HG02938 (cell line): ENCODE measurements around the gene CAPN15.

Experiments used
- ATAC-seq: cut with Tn5 transposase; IDR thresholded peaks from one replicate; pipeline ENCODE4 v1.9.1; 2021; ENCODE audit warnings: mild to moderate bottlenecking, moderate library complexity; ENCODE audit not compliant: unreplicated experiment

CAPN15 gene

GRCh38 chr16:540645-541340 lies 13.3 kb downstream of the CAPN15 start:
- ATAC-seq: no peak

DNA sequence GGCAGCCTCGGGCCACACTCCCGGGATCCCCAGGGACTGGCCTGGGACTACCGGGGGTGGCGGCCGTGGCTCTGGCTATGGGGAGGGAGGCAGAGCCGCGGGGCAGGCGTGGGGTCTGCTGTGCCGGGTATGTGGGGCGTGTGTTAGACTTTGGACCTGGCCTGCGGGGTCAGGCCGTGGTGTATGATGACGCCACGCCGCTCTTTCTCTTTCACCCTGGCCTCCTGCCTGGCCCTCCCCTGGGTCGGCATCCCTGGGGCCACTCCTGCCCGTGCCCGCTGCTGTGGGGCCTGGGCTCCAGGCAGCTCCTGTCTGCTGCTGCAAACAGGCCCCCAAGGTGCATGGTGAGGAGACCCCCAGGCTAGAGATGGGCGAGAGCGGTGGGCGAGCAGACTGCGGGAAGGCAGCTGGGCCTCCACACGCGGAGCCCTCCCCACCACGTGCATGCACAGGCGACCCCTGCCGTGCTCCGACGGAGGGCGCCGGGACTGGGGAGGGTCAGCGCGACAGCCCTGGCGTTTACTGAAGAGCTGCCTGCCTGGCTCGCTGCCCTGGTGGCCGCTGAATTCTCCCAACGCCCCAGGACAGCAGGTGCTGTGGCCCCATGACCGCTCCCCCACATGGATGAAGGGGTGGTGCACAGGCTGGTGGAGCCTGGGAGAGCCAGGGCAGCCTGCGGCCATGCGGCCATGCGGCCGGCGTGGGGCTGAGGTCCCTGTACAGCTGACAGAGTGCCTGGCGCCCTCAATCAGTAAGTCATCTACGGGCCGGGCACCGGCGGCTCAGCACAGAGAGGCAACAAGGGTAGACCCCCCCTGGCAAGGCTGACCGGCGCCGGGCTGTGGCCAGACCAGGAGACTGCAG lies 16.0 kb downstream of the CAPN15 start:
- no peak for ATAC-seq

DNA sequence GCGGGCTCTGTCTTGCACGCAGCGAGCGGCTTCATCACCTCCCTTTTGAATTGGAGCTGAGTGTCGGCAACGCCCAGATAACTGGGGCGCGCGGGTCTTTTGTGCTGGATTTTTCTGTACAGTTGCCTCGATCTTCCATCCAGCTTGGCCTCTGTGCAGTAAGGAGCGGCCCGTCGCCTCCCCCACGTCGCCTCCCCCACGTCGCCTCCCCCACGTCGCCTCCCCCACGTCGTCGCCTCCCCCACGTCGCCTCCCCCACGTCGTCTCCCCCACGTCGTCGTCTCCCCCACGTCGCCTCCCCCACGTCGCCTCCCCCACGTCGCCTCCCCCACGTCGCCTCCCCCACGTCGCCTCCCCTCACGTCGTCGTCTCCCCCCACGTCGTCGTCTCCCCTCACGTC lies 17.0 kb downstream of the CAPN15 start:
- no peak for ATAC-seq

DNA sequence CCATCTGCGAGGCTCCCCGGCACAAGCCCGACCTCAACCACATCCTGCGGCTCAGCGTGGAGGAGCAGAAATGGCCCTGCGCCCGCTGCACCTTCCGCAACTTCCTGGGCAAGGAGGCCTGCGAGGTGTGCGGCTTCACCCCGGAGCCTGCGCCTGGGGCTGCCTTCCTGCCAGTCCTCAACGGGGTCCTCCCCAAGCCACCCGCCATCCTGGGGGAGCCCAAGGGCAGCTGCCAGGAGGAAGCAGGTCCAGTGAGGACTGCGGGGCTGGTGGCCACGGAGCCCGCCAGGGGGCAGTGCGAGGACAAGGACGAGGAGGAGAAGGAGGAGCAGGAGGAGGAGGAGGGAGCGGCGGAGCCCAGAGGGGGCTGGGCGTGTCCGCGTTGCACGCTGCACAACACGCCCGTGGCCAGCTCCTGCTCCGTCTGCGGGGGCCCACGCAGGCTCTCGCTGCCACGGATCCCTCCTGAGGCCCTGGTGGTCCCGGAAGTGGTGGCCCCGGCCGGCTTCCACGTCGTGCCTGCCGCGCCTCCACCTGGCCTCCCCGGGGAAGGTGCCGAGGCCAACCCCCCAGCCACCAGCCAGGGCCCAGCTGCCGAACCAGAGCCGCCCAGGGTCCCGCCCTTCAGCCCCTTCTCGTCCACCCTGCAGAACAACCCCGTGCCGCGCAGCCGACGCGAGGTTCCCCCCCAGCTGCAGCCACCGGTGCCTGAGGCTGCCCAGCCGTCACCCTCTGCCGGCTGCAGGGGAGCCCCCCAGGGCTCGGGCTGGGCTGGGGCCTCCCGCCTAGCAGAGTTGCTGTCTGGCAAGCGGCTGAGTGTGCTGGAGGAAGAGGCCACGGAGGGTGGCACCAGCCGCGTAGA lies 19.6 kb downstream of the CAPN15 start:
- ATAC-seq: no peak

DNA sequence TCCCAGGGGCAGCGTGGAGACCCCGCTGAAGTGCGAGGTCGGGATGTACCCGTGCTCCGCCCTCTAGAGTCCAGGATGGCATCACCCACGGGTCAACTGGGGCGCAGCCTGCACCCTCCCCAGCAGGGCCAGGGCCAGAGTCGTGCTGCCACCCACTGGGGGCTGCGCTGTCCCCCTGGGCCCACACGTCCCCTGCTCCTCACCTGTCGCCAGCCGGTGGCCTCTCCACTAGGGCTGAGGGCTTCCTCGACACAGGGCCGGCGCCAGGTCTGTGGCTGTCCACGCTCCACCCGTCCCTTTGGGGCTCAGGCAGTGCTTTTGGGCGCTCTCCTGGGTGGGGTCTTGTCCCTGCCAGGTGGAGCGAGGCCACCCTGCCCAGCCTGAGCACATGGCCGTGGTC lies 21.1 kb downstream of the CAPN15 start:
- ATAC-seq: no peak

DNA sequence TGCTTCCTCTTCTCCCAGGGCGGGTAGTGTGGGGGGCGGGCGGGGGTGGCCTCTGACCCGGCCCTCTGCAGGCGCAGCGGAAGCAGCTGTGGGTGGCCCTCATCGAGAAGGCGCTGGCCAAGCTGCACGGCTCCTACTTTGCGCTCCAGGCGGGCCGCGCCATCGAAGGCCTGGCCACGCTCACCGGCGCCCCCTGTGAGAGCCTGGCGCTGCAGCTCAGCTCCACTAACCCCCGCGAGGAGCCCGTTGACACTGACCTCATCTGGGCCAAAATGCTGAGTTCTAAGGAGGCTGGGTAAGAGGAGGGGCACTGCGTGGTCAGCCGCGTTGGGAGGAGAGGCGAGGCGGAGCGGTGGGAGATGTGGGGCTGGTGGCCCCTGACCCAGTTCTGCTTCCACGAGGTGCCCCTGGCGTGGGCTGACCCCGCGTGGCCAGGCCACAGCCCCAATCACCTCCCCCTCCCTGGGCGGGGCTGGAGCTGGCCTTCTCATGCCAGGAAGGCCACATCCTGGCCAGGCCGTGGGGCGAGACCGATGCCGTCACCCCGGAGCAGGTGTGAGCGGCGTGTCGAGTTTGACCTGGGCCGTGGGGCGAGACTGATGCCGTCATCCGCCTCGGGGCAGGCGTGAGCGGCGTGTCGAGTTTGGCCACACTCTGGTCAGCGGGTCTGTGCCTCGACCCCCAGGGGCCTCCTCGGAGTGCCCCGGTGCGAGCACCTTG lies 22.2 kb downstream of the CAPN15 start:
- no peak for ATAC-seq

DNA sequence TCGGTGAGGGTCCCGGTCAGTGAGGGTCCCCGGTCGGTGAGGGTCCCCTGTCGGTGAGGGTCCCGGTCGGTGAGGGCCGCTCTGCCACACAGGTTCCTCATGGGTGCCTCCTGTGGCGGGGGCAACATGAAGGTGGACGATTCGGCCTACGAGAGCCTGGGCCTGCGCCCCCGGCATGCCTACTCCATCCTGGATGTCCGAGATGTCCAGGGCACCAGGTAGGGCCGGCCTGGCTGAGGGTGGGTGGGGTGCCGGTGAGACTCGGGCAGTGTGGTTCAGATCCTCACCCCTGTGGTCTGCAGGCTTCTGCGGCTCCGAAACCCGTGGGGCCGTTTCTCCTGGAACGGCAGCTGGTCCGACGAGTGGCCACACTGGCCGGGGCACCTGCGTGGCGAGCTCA lies 23.7 kb downstream of the CAPN15 start:
- ATAC-seq: no peak

DNA sequence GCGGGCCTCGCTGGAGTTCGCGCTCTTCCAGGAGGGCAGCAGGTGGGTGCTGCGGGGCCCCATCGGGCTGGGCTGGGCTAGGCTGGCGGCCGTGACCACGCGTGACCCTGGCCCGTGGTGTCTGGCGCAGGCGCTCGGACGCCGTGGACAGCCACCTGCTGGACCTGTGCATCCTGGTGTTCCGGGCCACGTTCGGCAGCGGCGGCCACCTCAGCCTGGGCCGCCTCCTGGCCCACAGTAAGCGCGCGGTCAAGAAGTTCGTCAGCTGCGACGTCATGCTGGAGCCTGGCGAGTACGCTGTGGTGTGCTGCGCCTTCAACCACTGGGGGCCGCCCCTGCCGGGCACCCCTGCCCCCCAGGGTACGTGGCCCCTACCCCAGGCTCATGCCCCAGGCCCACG lies 24.7 kb downstream of the CAPN15 start:
- no peak for ATAC-seq

- ATAC-seq: no peak
These were observed 26.2 kb downstream of the CAPN15 start for GRCh38 chr16:553601-554296.

DNA sequence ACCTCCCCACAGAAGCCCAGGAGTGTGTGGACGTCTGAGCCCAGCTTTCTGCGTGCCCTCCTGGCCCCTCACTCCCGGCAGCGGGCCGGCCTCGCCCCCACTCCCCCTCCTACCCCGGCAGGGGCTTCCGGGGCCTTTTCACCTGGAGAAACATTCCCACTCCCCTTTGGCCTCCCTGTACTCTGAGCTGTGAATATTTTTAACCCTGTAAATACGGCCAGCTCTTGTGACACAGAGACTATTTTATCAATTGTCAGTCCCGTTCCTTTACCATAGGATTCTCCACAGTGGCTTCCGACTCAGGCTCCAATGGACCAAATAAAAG lies 26.7 kb downstream of the CAPN15 start:
- ATAC-seq: no peak

DNA sequence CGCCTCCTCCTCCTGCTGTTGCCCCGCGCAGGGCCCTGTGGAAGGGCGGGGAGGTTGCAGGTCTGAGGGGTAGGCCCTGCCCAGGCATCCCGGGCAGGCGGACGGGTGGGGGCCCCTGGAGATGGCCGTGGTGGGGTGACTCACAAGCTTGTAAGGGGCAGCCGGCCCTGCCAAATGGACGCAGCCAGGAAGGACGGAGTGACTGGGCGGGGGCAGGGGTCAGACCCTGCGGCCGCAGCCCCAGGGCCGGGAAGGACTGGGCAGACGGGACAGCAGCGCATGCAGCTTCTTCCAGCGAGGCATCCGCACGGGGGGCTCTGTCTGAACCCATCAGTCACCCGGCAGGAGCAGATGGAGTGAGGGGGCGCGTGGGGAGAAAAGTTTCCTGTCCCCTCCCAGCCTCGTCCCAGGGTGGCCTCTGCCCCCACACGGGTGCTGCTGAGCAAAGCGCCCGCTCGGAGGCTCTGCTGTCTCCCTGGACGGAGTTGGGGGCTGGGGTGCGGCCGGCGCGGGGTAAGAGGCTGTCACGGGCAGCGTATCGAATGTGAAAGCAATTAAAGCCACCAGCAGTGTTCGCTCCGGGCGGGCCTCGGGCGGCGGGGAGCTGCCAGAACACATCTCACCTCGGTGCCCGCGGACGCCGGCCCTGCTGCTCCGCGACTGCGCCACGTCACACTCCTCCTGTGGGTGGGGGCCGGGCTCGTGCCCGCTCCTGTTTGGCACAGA lies 27.3 kb downstream of the CAPN15 start:
- no peak for ATAC-seq

DNA sequence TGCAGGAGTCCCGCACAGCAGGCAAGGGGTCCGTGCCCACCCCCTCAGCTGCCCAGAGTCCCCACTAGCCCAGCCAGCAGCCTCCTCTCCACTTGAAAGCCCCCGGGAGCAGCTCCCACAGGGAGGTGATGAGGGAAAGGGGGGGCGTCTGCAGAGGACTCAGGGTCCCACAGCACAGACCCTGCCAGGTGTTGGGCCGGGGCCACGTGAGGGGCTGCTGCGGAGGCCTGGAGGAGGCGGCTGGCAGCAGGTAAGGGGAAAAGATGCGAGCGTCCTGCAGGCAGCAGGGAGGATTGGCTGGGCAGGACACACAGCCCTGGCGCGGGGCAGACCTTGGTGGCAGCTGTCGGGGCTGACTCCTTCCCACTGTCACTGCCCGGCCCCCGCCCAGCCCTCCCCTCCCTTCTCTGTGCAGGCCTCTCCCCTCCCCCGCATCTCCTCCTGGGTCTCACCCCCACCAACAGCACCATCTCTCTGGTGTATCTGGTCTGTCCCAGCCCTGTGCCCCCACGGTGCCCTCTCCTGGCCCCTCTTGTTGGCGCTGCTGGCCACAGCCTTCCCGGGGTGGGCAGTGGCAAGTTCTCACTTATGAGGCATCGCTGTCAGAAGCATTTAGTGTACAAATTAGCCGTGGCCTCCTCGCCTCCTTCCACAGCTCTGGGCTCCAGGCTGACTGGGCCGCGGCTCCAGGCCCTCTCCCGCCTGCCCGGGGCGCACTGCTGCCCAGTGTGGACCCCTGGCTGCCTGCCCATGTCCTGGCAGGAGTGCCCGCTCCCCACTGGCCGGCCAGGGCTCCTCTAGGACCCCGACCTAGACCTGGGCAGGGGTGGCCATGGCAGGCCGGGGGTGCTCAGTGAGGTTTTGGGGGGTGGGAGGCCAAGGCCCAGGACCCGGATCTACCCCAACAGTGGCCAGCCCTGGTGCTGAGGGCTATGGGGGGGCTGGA lies 28.3 kb downstream of the CAPN15 start:
- ATAC-seq: no peak

- no peak for ATAC-seq
These were observed 29.1 kb downstream of the CAPN15 start for GRCh38 chr16:556474-557173.

GRCh38 chr16:557463-558297 lies 30.2 kb downstream of the CAPN15 start:
- no peak for ATAC-seq

GRCh38 chr16:558298-559020 lies 30.9 kb downstream of the CAPN15 start:
- ATAC-seq: no peak

DNA sequence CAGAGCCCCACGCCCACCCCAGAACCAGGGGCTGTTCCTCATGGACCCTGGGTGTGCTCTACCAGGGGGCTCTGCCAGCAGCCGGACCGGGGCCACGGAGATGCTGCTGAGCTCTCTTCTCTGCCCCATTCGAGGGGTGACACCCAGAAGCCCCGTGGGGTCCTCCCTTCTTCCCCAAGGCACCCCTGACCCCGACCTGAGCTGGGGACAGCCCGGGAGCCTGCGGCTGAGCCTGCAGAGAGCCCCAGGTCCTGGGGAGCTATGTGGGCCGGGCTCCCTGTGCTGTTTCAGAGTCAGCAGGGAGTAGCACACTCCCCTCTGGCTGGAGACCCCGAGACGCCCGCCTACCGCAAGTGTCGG lies 31.5 kb downstream of the CAPN15 start:
- no peak for ATAC-seq
